ENCODE measurements around the gene ARID1A.

- TF ChIP-seq, protein P1, sequence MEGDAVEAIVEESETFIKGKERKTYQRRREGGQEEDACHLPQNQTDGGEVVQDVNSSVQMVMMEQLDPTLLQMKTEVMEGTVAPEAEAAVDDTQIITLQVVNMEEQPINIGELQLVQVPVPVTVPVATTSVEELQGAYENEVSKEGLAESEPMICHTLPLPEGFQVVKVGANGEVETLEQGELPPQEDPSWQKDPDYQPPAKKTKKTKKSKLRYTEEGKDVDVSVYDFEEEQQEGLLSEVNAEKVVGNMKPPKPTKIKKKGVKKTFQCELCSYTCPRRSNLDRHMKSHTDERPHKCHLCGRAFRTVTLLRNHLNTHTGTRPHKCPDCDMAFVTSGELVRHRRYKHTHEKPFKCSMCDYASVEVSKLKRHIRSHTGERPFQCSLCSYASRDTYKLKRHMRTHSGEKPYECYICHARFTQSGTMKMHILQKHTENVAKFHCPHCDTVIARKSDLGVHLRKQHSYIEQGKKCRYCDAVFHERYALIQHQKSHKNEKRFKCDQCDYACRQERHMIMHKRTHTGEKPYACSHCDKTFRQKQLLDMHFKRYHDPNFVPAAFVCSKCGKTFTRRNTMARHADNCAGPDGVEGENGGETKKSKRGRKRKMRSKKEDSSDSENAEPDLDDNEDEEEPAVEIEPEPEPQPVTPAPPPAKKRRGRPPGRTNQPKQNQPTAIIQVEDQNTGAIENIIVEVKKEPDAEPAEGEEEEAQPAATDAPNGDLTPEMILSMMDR (conservative IDR thresholded peaks at IDR 0.05; ENCODE audit: low read depth, low read length) = no peak
- TF ChIP-seq RAD21 (IDR thresholded peaks at IDR 0.05; ENCODE audit: low read length) = no peak
- TF ChIP-seq POLR2A (IDR thresholded peaks at IDR 0.05; ENCODE audit: low read depth, low read length) = no peak
- TF ChIP-seq SMC3 (IDR thresholded peaks at IDR 0.05; ENCODE audit: low read depth, low read length) = no peak
These were observed 15.0 kb downstream of the ARID1A start for GRCh38 chr1:26710811-26711210.
